ENCODE measurements around the gene SLC13A3. TPM values are rescaled to one million over a fixed set of nuclear protein-coding genes. Genes with fewer than 3 reads are reported as not detected.

SLC13A3 gene
- total RNA-seq, 2 experiments from 2014 or later: not detected

GRCh38 chr20:46523108-46523507 lies 128.2 kb downstream of the SLC13A3 start:
- no peak for ATAC-seq
- intact Hi-C loops (cut with micrococcal nuclease): no loop called here
- CTCF ChIA-PET: interaction anchor here (1.2 to 9.1 kb wide), 4 partner anchors 10 to 162 kb away, joined by 4 to 116 read pairs (median 6); partner anchors contain the start of genes TP53RK and ZNF334
- DNase-seq: no peak
- Mint-ChIP-seq H3K9me3 (no peaks in the 10 kb centered on the region), H3K27ac (no peak overlapping the region), H3K4me3 (no peak overlapping the region), H3K27me3 (peaks cover 19% of the 10 kb centered on the region), H3K4me1 (ENCODE audit: low read depth) (no peaks in the 10 kb centered on the region), H3K36me3 (ENCODE audit: low read depth) (no peaks in the 10 kb centered on the region)
- POLR2A ChIA-PET: interaction anchor here (1.1 kb wide), 1 partner anchor 160 kb away, joined by 3 read pairs; no protein-coding TSS in a partner anchor
- TF ChIP-seq CTCF (IDR thresholded peaks at IDR 0.05): no peak

- Mint-ChIP-seq H3K27ac (no peak overlapping the region), H3K4me3 (no peak overlapping the region), H3K4me1 (ENCODE audit: low read depth) (no peaks in the 10 kb centered on the region), H3K36me3 (ENCODE audit: low read depth) (no peaks in the 10 kb centered on the region), H3K27me3 (peaks cover 17% of the 10 kb centered on the region), H3K9me3 (no peaks in the 10 kb centered on the region)
- intact Hi-C loops (cut with micrococcal nuclease): loop anchor here (1.0 kb wide), 1 partner anchor 160 kb away; no protein-coding TSS in a partner anchor
- ChIA-PET POLR2A (no interaction called here), CTCF (interaction anchor here (0.7 to 9.1 kb wide), 8 partner anchors 10 to 835 kb away, joined by 3 to 116 read pairs (median 3); partner anchors contain the start of genes OCSTAMP and TP53RK)
- peak; percentile 68 for TF ChIP-seq CTCF (IDR thresholded peaks at IDR 0.05)
- DNase-seq: peak; percentile 68
- ATAC-seq: peak; percentile 98
Measured at GRCh38 chr20:46520976-46521579, 130.2 kb downstream of the SLC13A3 start.

GRCh38 chr20:46520540-46520939 lies 130.7 kb downstream of the SLC13A3 start:
- H3K4me3 Mint-ChIP-seq: no peak overlapping the region
- ATAC-seq (no peak), DNase-seq (no peak)
- peaks cover 17% of the 10 kb centered on the region for H3K27me3 Mint-ChIP-seq
- intact Hi-C loops (cut with micrococcal nuclease): no loop called here
- no peaks in the 10 kb centered on the region for H3K36me3 Mint-ChIP-seq (ENCODE audit: low read depth)
- no peaks in the 10 kb centered on the region for H3K4me1 Mint-ChIP-seq (ENCODE audit: low read depth)
- ChIA-PET POLR2A (no interaction called here), CTCF (interaction anchor here (0.7 to 9.1 kb wide), 8 partner anchors 11 to 164 kb away, joined by 3 to 116 read pairs (median 3); partner anchors contain the start of gene TP53RK)
- no peak overlapping the region for H3K27ac Mint-ChIP-seq
- H3K9me3 Mint-ChIP-seq: no peaks in the 10 kb centered on the region
- no peak for TF ChIP-seq CTCF (IDR thresholded peaks at IDR 0.05)

GRCh38 chr20:46519471-46520068 lies 131.7 kb downstream of the SLC13A3 start:
- POLR2A ChIA-PET: no interaction called here
- no peak for ATAC-seq
- intact Hi-C loops (cut with micrococcal nuclease): no loop called here

More at GRCh38 chr20:46519471-46520068, 131.7 kb downstream of the SLC13A3 start:
- CTCF ChIA-PET: interaction anchor here (1.1 to 9.1 kb wide), 6 partner anchors 10 to 165 kb away, joined by 3 to 116 read pairs (median 4); partner anchors contain the start of gene TP53RK
- no peak overlapping the region for H3K4me3 Mint-ChIP-seq
- DNase-seq: no peak
- H3K9me3 Mint-ChIP-seq: no peaks in the 10 kb centered on the region
- no peak for TF ChIP-seq CTCF (IDR thresholded peaks at IDR 0.05)
- H3K27me3 Mint-ChIP-seq: peaks cover 19% of the 10 kb centered on the region
- no peaks in the 10 kb centered on the region for H3K4me1 Mint-ChIP-seq (ENCODE audit: low read depth)
- H3K27ac Mint-ChIP-seq: no peak overlapping the region
- no peaks in the 10 kb centered on the region for H3K36me3 Mint-ChIP-seq (ENCODE audit: low read depth)

Measured in activated CD8-positive, alpha-beta T cell treated with anti-CD3 and anti-CD28 coated beads for 36 hours (primary cell).